Ovary (tissue), 9 donors: ENCODE measurements around the gene ATP2B2. TPM values are rescaled to one million over a fixed set of nuclear protein-coding genes. Genes with fewer than 3 reads are reported as not detected.

Experiments
- DNase-seq, 5 donors: peaks; one replicate each; pipeline ENCODE4 v3.0.0-alpha.2; 2019 to 2020
- H3K27ac ChIP-seq, 2 donors: fragments of 200-600 bp; one replicate each; pipeline versions ENCODE4 v1.5.1 to v1.8.0; 2019 to 2022
- H3K27me3 ChIP-seq: fragments of 200-600 bp; one replicate; pipeline ENCODE4 v1.8.0; 2022
- H3K36me3 ChIP-seq: fragments of 200-600 bp; sonication (generic); one replicate; pipeline ENCODE4 v1.5.1; 2019
- H3K4me1 ChIP-seq: one replicate; pipeline ENCODE4 v1.8.1; 2013; ENCODE audit warnings: mild to moderate bottlenecking, moderate library complexity; ENCODE audit not compliant: insufficient read depth
- H3K4me3 ChIP-seq: fragments of 200-600 bp; sonication (generic); one replicate; pipeline ENCODE4 v1.5.1; 2017
- H3K9me3 ChIP-seq, 2 donors: fragments of 200-600 bp in 1 of 2; sonication (generic) in 1 of 2; one replicate each; pipeline versions ENCODE4 v1.5.1 to v1.8.1; 2013 to 2019; ENCODE audit warnings: mild to moderate bottlenecking in 1 of 2, moderate library complexity in 1 of 2
- CTCF ChIP-seq, 3 donors: fragments of 450-650 bp in 2 of 3; fragments of 200-600 bp in 1 of 3; IDR thresholded peaks; one replicate each; pipeline versions ENCODE4 v1.5.1 to v1.8.0; 2016 to 2022; ENCODE audit warnings: antibody characterized with exemption in 3 of 3, mild to moderate bottlenecking in 1 of 3
- EP300 ChIP-seq: sonication (generic); formaldehyde crosslinking; IDR thresholded peaks from one replicate; pipeline ENCODE4 v1.6.1; 2017; ENCODE audit warnings: antibody characterized with exemption
- POLR2A ChIP-seq: fragments of 450-650 bp; IDR thresholded peaks from one replicate; pipeline ENCODE4 v1.6.1; 2017; ENCODE audit warnings: antibody characterized with exemption, mild to moderate bottlenecking, moderate library complexity
- WGBS, 3 donors: extraction: QIAGEN DNeasy Blood & Tissue Kit in 1 of 3; methylation state at CpG; one replicate each; pipeline versions ENCODE4 v1.1.5 to v1.1.7; 2013 to 2017; 5-methylcytosine and 5-hydroxymethylcytosine counted together
- intact Hi-C, 4 donors: fragments of 100-400 bp; cut with DNase I; formaldehyde crosslinking; loops; one replicate each; pipeline versions ENCODE4 v1.11.0 to v1.15.1; 2022 to 2023
- polyA plus RNA-seq, 2 donors: library from polyadenylated mRNA; stranded (reverse); fragments of 200-250 nt in 1 of 2; fragments of 350-450 nt in 1 of 2; fragmentation: Illumina TruSeq in 1 of 2; extraction: RNeasy Lipid Tissue Mini Kit (QIAGEN cat#74804) in 1 of 2; gene quantifications; one replicate each; pipeline ENCODE4 v1.2.3, GENCODE V29; 2013 to 2014
- total RNA-seq, 7 donors: library from RNA; depleted of rRNA in 2 of 7; stranded (reverse); fragments of >200 nt in 2 of 7; fragmentation: NEBNext Ultra II Directional in 3 of 7; extraction: Animal tissue kit (Norgen Biotek cat#: 25700) in 3 of 7; gene quantifications; one replicate each; pipeline versions ENCODE4 v1.1.0 to v1.2.4, GENCODE V29; 2016 to 2023
- donor health status: DM: no; HTN: no; CAD: no; lungs with moderate emphysema.
- donor health status: DM: no; HTN: no; CAD: no.
- donor health status: Bipolar disorder and iron deficiency.
- donor health status: DM: yes; HTN: yes; CAD: no.
- donor health status: DM: no; HTN: no; CAD: no.
- donor health status: DM: yes; HTN: yes; CAD: no.

The ATP2B2 gene
- total and polyA plus RNA-seq, 9 donors: 0.05 to 11.6 (median 0.52) TPM; not detected in 2

DNA sequence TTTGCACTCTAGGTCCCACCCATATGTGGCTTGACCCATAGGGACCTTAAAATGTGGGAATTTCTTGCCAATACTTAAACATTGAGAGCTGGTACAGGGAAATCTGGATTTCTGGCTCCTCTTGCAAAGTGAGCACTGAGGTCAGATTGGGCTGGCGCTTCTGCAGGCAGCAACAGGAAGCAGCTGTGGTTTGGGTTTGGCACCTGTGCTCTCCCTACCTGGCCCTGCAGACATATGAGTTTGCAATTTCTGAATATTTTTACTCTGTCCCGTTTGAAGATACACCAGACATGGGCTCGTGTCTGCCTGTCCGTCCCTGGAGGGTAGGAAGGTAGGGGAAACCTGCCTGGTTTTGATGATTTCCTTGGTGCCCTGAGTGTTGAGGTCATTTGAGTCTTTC lies 109.7 kb downstream of the ATP2B2 start:
- Histone ChIP-seq H3K4me3 (no peak overlapping the region), H3K36me3 (no peaks in the 10 kb centered on the region), H3K4me1 (no peaks in the 10 kb centered on the region), H3K9me3 (no peaks in the 10 kb centered on the region), H3K27ac (no peak overlapping the region), H3K27me3 (no peaks in the 10 kb centered on the region)
- DNase-seq: no peak
- TF ChIP-seq POLR2A: no peak
- no peak for TF ChIP-seq EP300
- no peak for TF ChIP-seq CTCF (IDR thresholded peaks at IDR 0.05)
- WGBS, 3 donors: 71 to 85% (median 82%) methylated on average over 4 of the region's 4 CpGs
- intact Hi-C loops: no loop called here

- WGBS, 3 donors: 77 to 84% (median 84%) methylated on average over 7 of the region's 7 CpGs
- no peaks in the 10 kb centered on the region for H3K9me3 ChIP-seq
Measured at GRCh38 chr3:10395196-10395595, 110.2 kb downstream of the ATP2B2 start.

DNA sequence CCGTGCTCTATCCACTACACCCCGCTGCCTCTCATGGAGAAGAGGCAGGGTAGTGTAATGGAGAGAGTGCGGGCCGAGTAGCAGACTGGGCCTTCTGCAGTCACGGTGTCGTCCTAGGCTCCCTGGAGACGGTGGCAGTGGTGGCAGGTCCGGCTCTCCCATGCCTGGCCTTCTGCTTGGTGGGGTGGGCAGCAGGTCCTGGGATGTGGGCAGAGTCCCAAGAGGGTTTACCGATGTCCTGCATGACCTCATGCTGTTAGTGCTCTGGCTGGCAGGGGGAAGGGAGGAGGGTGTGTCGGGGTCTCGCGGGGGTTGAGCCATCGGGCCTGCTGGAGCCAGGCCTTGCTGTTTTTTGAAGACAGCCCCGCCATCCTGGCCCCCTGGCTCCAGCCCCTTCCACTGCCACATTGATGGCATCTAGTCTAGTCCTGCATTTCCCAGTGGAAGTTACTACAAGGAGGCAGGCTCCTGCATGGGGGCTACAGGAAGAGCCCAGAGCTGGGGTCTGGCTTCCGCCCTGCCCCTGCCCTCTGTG lies 110.8 kb downstream of the ATP2B2 start:
- no peak for TF ChIP-seq CTCF (IDR thresholded peaks at IDR 0.05)
- TF ChIP-seq EP300: no peak
- TF ChIP-seq POLR2A: no peak

More at GRCh38 chr3:10395196-10395595, 110.2 kb downstream of the ATP2B2 start:
- intact Hi-C loops: no loop called here
- H3K4me1 ChIP-seq: no peaks in the 10 kb centered on the region
- no peak overlapping the region for H3K4me3 ChIP-seq
- H3K36me3 ChIP-seq: no peaks in the 10 kb centered on the region
- no peaks in the 10 kb centered on the region for H3K27me3 ChIP-seq
- H3K27ac ChIP-seq: no peak overlapping the region
- TF ChIP-seq POLR2A: no peak
- TF ChIP-seq EP300: no peak
- DNase-seq: no peak

DNA sequence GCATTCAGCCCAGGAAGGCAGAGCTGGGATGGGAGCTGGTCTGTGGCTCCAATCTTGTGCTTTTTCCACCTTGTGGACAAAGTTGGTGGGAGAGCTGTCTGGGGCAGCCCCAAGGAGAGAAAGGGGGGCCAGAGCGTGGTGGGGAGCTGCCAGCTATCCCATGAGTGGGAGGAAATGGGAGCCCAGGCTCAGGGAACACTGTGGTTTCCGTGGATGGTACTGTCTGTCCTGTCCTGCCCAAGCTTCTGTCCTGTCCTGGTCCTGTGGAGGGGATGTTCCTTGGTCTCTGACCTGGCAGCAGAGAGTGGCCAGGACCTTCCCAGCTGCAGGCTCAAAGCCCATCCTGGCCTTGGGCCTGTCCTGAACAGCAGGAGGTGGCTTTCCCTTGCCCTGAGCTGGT lies 111.9 kb downstream of the ATP2B2 start:
- Histone ChIP-seq H3K27me3 (no peaks in the 10 kb centered on the region), H3K9me3 (peaks cover 0 to 2% of the 10 kb centered on the region in 2 donors), H3K36me3 (no peaks in the 10 kb centered on the region), H3K27ac (no peak overlapping the region), H3K4me1 (no peaks in the 10 kb centered on the region), H3K4me3 (no peak overlapping the region)
- no peak for DNase-seq
- WGBS, 3 donors: 23 to 56% (median 51%) methylated on average over 2 of the region's 2 CpGs
- intact Hi-C loops: no loop called here
- TF ChIP-seq POLR2A (no peak), CTCF (IDR thresholded peaks at IDR 0.05) (no peak), EP300 (no peak)

More for the DNA sequence above, 110.8 kb downstream of the ATP2B2 start:
- Histone ChIP-seq H3K27ac (no peak overlapping the region), H3K27me3 (no peaks in the 10 kb centered on the region), H3K9me3 (no peaks in the 10 kb centered on the region), H3K36me3 (no peaks in the 10 kb centered on the region), H3K4me1 (no peaks in the 10 kb centered on the region), H3K4me3 (no peak overlapping the region)
- DNase-seq: no peak
- 80 to 85% (median 84%) methylated on average over 15 of the region's 15 CpGs for WGBS, 3 donors
- intact Hi-C loops: no loop called here

- TF ChIP-seq EP300 (no peak), POLR2A (no peak), CTCF (IDR thresholded peaks at IDR 0.05) (no peak)
- no peaks in the 10 kb centered on the region for H3K4me1 ChIP-seq
- WGBS, 3 donors: 81 to 85% (median 83%) methylated on average over 15 of the region's 15 CpGs
- no peak overlapping the region for H3K27ac ChIP-seq
- DNase-seq: no peak
- intact Hi-C loops: no loop called here
- no peak overlapping the region for H3K4me3 ChIP-seq
- H3K9me3 ChIP-seq: peaks cover 0 to 7% of the 10 kb centered on the region in 2 donors
- H3K36me3 ChIP-seq: no peaks in the 10 kb centered on the region
- H3K27me3 ChIP-seq: no peaks in the 10 kb centered on the region
Measured at GRCh38 chr3:10392906-10393461, 112.4 kb downstream of the ATP2B2 start.
